HG03064 (cell line): ENCODE measurements around the gene HYCC1.
A peak's percentile ranks its signal among the peaks of the same experiment; 100 is the strongest.
"Not testable (repeated sequence)": the region's sequence is repeated elsewhere in the genome, so short reads cannot be mapped to it uniquely, and the experiment has no call there.

Experiments used
- ATAC-seq: cut with Tn5 transposase; IDR thresholded peaks from one replicate; pipeline ENCODE4 v1.9.1; 2021; ENCODE audit warnings: low read depth; ENCODE audit not compliant: unreplicated experiment

The HYCC1 gene

GRCh38 chr7:23013715-23014649 lies at the start of gene HYCC1:
Gene HYCC1, minus strand, starts transcription at chr7:23014130. Its CDS starts 23,019 bp downstream, at chr7:22991111.
- ATAC-seq = peak; percentile 91

GRCh38 chr7:23062452-23062851 lies 48.5 kb upstream of the HYCC1 start:
- ATAC-seq = no peak

DNA sequence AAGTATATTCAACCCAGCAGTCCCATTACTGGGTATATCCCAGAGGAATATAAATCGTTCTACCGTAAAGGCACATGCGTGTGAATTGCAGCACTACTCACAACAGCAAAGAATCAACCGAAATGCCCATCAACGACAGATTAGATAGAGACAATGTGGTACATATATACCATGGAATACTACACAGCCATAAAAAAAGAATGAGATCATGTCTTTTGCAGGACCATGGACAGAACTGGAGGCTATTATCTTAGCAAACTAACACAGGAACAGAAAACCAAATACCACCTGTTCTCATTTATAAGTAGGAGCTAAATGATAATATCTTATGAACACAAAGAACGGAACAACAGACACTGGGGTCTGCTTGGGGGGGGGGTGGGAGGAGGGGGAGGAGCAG lies 47.4 kb upstream of the HYCC1 start:
- no peak for ATAC-seq

DNA sequence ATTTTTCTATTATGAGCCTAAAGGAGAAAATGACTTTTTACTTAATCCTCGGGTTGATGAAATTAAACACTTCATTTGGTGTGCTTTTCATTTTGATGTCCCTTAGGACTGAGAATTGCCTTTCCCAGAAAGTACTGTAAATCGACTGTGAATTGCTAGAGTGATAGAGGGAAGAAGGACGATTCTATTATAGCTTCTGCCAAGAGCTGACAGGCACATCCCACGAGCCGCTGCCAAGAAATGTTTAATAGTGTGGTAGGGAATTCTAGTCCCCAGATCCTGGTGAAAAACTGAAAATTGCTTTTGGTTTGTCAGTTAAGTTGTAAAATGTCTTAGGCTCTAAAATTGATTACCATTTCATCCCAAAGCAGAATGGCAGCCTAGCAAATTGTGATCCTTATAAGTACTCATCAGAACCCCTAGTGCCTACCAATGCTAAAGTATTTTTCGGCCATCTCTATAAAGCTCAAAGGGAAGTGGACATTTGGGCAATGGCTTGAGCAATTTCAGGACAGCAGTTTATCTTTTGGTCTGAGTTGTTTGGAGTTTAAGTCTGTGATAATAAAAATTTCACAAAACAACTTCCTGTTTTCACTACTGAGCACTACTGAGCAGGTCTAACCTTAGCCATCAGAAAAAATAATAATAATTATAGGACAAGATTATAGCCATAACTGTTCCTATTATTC lies 44.6 kb upstream of the HYCC1 start:
- no peak for ATAC-seq

GRCh38 chr7:23055582-23056178 lies 41.8 kb upstream of the HYCC1 start:
- ATAC-seq = peak; percentile 65

DNA sequence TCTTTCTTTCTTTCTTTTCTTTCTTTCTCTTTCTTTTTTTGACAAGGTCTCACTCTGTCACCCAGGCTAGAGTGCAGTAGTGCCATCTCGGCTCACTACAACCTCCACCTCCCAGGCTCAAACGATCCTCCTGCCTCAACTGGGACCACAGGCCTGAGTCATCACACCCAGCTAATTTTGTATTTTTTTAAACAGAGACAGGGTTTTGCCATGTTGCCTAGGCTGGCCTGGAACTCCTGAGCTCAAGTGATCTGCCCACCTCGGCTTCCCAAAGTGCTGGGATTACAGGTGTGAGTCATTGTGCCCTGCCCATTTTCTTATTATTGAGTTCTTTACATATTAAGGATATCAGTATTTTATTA lies 37.2 kb upstream of the HYCC1 start:
- not testable (repeated sequence) for ATAC-seq

- ATAC-seq = not testable (repeated sequence)
Observed at GRCh38 chr7:23046336-23046735, 32.4 kb upstream of the HYCC1 start.

DNA sequence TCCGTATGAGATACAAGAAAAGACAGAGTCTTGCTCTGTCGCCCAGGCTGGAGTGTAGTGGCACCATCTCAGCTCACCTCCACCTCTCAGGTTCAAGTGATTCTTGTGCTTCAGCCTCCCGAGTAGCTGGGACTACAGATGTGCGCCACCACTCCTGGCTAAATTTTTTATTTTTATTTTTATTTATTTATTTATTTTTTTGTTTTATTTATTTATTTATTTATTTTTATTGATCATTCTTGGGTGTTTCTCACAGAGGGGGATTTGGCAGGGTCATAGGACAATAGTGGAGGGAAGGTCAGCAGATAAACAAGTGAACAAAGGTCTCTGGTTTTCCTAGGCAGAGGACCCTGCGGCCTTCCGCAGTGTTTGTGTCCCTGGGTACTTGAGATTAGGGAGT lies 31.2 kb upstream of the HYCC1 start:
- ATAC-seq = not testable (repeated sequence)

DNA sequence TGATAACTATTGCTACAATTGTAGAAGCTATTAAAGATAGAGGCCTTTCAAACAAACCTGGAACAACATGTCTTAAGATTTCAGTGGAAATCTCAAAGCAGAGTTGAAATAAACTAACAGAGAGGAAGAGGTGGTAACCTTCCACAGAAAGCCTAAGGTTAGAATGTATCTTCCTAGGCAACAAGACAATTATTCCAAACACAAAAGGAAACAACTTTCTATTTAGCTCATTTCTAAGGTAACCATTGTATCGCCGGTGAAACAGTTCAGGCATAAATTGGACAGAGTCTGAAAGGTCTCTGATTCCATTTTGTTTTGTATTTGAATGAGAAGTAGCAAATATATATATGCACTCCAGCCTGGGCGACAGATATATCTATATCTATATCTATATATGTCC lies 30.7 kb upstream of the HYCC1 start:
- ATAC-seq = no peak

DNA sequence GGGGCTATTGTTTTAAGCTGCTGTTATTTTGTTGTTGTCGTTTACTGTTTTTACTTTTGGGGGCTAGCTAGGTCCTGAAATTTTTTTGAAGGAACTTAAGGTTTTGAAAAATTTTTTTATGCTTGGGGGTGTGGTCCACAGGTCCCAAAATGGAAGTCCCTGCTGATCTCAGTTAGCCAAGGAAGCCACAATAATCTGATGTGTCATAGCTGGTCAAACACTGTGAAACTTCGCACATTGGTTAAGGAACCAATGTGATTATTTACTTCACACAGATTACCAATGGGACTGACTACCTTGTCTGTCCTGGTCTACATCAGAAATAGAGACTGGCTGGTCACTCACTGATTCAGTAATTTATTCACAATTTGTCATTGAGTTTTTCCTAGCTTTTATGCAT lies 29.5 kb upstream of the HYCC1 start:
- ATAC-seq = no peak

GRCh38 chr7:23039674-23040073 lies 25.7 kb upstream of the HYCC1 start:
- ATAC-seq = not testable (repeated sequence)

- ATAC-seq = not testable (repeated sequence)
Observed at GRCh38 chr7:23035542-23036371, 21.8 kb upstream of the HYCC1 start.

DNA sequence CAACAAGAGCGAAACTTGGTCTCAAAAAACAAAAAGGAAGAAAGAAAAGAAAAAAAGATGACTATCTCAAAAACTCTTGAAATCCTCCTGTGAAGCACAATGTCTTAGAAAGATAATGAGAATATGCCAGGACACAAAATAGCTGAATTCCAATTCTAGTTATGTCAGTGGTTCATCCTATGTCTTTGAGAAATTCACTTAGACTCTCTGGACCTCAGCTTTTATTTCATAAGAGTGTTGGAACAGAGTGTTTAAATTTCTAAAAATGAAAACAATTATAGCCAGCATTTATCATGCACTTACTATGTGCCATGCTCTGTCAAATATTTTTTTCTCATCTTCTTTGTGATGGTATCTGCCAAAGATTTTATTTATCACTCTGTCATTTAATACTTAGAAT lies 13.3 kb upstream of the HYCC1 start:
- ATAC-seq = no peak

GRCh38 chr7:23026164-23026563 lies 12.2 kb upstream of the HYCC1 start:
- no peak for ATAC-seq

DNA sequence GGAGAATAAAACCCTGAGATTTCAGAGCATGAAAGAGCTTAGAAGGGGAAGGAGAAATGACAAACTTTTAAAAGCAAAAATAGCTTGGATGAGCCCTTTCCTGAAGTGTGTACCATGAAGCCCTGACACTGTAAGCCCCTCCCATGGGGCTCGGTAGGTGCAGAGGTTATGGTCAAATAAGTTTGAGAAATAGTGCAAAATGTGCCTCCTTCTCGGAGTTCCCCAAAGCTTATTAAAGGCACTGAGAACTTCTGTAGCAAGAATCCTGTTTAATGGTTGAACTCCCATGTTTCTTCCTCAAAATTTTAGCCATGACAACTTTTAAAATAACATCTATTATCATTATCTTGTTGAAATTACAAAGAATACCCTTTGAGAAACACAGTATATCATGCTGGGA lies 10.5 kb upstream of the HYCC1 start:
- no peak for ATAC-seq

- no peak for ATAC-seq
Observed at GRCh38 chr7:23022851-23023250, 8.9 kb upstream of the HYCC1 start.

- no peak for ATAC-seq
Observed at GRCh38 chr7:23022258-23022769, 8.4 kb upstream of the HYCC1 start.

- ATAC-seq = no peak
Observed at GRCh38 chr7:23021596-23021995, 7.7 kb upstream of the HYCC1 start.

DNA sequence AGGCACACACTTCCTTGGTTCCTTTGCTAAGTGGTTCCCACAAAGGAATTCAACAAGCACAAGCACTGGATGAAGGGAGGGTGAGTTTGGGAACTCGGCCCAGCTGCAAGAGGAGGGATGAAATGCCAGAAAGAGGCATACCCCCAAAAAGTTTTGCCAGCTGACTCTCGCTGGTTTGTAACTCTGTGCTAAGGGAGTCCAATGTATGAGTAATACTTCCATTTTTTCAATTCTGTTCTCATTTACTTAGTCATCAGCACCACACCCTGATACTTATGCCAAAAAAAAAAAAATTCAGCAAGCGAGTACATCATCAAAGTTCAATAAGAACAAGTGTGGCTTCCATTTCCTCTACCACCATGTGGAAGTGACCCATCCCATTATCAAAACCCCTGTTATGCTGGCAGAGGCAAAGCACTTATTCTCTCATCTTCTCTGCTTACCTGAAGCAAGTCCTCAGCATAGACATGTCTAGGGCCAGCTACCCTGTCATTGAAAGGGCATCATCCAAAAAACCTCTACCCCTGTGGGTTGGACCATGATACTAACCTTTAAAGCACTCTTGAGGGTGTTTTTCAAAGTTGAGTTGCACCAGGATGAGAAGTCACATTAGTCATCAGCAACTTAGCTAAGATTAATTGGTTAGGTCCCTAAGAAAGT lies 6.9 kb upstream of the HYCC1 start:
- no peak for ATAC-seq

- no peak for ATAC-seq
Observed at GRCh38 chr7:23018750-23019149, 4.8 kb upstream of the HYCC1 start.
